T-helper 9 cell (primary cell): Measurements from ENCODE around the gene NQO2.
"Not testable (repeated sequence)": the region's sequence is repeated elsewhere in the genome, so short reads cannot be mapped to it uniquely, and the experiment has no call there.

ENCODE experiments used
- DNase-seq: peaks from one replicate; pipeline ENCODE4 v3.0.0-alpha.2; 2020

NQO2 gene

DNA sequence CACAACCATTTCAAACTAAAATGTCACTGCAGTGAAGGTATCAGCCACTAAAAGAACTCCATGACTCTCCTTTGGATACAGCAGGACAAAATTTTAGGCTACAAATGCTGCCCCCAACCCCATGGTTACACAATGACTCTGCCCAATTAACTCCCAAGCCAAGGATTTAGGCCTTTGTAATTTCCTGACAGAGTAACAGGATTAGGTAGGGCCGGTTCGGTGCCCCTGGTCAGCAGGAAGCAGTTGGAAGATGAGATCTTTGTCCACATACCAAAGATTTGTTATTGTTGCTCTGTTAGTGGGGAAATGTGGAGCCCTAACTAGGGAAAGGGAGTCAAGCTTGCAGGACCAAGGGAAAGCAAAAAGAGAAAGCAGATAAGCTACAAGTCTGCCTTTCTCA is 41.9 kb downstream of the NQO2 start:
- no peak for DNase-seq

DNA sequence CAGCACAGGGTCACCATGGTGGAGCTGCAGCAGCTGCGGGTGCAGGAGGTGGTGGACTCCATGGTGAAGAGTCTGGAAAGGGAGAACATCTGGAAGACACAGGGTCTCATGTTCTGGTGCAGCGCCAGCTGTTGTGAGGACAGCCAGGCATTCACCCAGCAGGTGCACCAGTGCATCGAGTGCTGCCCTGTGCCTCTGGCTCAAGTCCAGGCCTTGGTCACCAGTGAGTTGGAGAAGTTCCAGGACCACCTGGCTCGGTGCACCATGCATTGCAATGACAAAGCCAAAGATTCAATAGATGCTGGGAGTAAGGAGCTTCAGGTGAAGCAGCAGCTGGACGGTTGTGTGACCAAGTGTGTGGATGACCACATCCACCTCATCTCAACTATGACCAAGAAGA is 45.7 kb downstream of the NQO2 start:
- DNase-seq: no peak

DNA sequence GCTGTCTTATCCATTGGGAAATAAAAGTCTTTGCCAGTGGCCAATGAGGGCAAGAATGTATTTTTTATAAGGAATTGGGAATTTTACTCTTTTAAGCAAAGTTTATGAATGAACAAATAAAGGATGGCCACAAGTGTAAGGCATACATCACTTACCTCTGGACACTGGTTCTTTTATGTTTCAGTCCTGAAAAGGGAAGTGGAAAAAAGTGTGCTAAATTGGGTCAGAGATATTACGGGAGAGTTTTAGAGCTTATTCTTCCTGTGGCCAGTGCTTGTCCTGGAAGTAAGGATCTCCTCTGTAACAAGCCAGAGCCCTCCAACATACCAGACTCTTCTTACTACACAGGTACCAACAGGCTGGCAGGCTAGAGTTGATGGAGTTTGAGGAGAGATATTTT is 46.1 kb downstream of the NQO2 start:
- DNase-seq: no peak

DNA sequence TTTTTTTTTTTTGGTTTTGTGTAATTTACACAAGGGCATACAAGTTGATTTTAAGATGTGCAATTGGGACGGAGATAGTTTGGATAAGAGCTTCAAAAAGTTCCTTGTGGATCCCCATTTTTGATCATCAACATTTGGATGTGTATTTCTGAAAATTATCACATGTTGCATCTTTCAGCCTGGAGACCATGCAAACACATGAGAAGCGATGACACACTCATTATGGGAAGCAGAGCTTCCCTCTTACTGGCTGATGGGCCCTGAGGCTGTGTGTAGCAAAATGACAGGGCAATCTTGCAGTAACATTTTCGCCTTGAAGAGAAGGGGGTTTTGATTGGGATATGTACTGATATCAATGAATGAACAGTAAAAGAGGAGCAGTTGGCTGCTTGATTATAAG is 46.6 kb downstream of the NQO2 start:
- no peak for DNase-seq

DNA sequence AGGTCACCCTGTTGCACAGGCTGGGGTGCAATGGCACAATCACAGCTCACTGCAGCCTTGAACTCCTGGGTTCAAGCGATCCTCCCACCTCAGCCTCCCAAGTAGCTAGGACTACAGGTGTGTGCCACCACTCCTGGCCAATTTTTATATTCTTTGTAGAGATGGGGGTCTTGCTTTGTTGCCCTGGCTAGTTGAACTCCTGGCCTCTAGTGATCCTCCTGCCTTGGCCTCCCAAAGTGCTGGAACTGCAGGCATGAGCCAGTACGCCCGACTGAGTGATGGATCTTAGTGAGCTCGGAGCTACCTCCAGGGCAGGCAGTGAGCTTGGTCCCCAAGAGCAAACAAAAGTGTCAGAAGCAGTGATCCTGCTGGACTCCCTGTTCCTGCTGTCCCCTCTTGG is 48.3 kb downstream of the NQO2 start:
- DNase-seq: not testable (repeated sequence)

DNA sequence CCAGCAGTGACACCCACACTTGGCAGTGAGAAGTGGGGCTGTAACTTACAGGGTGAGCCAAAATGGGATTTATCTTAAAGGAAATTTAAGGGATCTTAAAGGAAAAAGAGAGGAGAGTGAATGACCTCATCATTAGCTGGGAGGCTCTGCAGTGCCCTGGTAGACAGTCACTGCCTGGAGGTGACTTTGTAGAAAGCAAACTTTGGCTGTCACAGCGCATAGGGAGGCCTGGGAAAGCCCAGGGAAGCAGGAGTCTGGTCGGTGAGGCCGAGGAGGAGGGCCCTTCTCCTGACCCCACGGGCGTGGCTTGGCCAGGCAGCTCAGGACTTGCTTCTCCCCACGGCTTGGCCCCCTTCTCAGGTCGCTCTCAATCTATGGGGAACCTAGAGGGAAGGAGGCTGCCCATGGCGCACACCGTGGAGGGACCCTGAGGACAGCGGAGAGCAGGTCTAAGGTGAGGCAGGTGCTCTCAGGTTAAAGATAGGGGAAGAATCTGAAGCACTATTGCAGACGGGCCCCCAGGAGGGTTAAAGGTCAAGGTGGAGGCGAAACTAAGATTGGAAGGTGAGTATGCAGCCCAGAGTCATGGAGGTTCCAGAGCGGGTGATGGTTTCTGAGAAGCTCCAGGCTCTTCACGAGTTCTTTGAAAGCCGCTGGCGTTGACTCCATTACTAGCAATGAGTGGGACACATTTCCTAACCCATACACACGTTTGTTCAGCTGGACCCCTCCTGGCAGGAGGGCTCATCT is 53.0 kb downstream of the NQO2 start:
- no peak for DNase-seq

DNA sequence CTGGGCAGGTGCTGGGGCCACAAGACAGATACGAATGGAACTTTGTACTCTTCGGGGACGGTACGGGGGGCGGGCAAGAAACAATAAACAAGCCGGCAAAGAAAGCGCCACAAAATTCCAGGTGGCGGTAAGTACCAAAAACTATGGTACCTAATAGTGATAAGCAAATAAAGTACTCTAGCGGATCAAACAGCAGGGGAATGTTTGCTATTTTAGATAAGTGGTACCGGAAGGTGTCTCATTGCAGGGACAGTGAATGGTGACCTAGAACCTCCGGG is 53.5 kb downstream of the NQO2 start:
- no peak for DNase-seq

DNA sequence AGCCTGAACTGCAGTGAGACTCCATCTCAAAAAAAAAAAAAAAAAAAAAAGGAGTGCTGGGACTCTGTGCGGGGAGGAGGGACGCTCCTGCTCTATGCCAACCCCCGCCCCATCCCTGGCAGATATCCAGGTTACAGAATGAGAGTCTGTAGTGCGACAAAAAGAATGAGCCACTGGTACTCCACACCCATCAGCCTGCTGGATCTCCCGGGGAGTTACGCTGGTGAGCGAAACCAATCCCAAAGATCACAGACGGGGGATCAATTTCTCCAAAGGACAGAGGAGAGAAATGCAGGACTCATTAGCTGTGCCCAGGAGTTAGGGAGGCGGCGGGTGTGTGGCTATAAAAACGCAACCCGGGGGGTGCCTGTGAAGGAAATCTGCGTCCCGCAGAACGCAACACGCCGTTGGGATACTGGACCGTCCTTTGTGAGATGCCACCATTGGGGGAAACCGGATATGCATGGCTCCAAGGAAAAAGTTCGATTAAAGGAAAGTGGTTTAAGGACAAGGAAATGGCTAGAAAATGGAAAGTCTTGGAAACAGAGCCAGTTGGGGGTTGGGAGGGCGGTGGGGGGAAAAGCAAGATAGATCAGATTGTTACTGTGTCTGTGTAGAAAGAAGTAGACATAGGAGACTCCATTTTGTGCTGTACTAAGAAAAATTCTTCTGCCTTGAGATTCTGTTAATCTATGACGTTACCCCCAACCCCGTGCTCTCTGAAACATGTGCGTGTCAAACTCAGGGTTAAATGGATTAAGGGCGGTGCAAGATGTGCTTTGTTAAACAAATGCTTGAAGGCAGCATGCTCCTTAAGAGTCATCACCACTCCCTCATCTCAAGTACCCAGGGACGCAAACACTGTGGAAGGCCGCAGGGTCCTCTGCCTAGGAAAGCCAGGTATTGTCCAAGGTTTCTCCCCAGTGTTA is 54.8 kb downstream of the NQO2 start:
- DNase-seq: not testable (repeated sequence)

DNA sequence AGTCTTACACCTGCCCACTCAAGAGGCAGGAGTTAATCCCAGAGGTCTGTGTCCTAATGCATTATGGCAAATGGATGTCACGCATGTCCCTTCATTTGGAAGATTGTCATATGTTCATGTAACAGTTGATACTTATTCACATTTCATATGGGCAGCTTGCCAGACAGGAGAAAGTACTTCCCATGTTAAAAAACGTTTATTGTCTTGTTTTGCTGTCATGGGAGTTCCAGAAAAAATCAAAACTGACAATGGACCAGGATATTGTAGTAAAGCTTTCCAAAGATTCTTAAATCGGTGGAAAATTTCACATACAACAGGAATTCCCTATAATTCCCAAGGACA is 55.4 kb downstream of the NQO2 start:
- DNase-seq: not testable (repeated sequence)

DNA sequence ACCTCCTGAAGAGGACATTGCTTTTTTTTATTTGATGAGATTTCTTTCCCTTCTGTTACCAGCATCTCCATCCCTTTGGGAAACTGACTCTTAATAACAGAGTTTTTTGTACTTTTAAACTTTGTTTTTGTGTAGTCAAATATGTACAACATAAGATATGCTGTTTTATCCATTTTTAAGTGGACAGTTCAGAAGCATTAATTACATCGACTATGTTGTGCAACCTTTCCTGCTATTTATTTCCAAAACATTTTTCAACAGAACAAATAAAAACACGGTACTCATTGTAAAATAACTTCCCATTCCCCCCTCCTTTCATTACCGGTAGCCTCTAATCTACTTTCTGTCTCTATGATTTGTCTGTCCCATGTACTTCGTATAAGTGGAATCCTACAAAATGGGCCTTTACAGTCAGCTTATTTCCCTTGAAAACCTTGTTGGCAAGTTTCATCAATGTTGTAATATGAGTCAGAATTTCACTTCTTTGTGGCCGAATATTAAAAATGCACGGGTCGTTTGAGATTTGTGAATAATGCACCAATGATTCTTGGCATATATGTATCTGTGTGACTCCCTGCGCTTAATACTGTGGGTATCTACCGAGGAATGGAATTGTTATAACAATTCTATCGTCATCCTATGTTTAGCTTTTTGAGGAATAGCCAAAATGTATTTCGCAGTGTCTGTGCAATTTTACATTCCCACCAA is 57.5 kb downstream of the NQO2 start:
- no peak for DNase-seq

DNA sequence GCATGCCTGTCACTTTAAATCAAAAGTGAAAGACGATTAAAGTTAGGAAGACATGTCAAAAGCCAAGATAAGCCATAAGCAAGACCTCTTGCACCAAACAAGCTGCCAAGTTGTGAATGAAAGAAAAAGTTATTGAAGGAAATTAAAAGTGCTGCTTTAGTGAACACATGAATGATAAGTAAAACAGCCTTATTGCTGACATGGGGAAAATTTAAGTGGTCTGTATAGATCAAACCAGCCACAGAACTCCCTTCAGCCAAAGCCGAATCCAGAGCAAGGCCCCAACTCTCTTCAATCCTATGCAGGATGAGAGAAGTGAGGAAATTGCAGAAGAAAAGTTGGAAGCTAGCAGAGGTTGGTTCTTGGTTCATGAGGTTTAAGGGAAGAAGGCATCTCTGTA is 59.3 kb downstream of the NQO2 start:
- no peak for DNase-seq

DNA sequence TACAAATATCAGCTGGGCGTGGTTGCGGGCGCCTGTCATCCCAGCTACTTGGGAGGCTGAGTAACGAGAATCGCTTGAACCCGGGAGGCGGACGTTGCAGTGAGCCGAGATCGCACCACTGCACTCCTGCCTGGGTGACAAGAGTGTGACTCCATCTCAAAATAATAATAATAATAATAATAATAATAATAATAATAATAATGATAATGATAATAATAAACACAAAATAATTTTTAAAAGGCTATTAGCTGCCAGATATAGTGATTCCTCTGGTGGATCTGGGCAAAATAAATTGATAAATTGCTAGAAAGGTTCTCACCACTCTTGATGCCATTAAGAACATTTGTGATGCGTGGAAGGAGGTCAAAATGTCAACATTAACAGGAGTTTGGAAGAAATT is 60.4 kb downstream of the NQO2 start:
- DNase-seq: not testable (repeated sequence)

DNA sequence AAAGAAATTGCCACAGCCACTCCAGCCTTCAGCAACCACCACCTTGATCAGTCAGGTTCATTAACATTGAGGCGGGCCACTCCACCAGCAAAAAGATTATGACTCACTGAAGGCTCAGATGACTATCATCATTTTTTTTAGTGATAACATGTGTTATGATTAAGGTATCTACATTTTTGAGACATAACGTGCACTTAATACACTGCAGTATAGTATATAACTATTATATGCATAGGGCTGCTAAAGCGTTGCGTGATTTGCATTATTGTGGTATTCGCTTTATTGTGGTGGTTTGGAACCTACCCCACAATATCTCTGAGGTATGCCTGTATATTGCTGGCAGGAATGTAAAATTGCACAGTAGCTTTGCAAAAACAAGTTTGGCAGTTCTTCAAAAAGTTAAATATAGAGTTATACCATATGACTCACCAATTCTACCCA is 61.8 kb downstream of the NQO2 start:
- DNase-seq: no peak

DNA sequence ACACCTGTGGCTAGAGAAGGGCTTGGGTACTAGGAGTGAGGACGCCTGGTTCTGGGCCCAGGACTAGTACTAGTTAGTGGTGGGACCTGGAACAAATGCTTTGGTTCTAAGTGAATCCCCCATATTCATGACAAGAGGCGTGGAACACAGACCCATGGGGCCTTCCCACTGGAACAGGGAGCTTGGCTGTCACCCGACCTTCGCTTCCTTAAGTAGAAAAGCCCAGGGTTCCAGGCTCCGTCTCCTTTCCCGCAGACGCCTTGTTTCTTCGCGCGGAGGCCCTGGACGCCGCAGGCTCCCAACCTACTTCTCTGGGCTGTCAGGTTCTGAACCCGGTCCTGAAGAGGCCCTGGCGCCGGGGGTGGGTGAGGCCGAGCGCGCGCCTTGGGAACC is 63.6 kb downstream of the NQO2 start:
- DNase-seq: not testable (repeated sequence)

DNA sequence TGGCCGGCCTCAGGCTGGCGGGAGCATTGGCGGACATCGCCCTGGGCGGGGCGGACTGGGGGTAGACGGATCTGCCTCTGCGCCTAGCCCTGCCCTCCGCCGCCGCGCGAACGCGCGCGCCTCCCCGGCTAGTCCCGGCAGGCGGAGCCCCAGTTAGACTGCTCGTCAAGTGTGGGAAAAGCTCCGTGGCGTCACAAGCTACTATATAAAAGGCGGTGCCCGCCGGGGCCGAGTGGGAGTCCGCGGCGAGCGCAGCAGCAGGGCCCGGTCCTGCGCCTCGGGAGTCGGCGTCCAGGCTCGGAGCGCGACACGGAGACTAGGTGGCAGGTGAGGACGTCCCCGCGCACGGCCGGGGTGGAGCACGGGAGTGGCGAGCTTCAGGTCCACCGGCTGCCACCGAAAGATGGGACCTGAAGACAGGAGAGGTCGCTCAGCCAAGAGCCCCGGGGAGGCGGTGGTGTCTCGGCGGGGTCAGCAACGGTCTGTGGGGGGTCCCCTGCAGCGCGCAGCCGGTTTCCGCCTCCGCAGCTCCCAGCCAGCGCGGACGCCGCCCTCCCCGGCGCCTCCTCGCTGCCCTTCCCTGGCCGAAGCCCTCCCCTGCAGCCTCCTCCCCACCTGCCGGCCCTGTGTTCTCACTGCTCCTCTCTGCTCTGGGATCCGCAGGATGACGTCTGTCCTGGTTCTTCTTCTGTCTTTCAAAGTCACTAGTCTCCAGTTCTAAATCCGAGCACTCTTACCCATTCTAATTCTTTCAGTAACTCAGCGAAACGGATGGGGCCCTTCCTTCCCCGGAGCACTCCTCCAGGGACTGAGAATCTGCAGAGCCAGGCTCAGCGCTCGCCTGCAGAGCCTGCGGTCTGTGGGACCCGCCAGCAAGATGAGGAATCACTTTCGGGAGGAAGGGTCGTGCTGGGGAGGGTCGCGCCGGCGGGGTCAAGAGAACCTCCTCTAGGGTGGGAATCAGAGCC is 64.3 kb downstream of the NQO2 start:
- DNase-seq: peak; percentile 78

DNA sequence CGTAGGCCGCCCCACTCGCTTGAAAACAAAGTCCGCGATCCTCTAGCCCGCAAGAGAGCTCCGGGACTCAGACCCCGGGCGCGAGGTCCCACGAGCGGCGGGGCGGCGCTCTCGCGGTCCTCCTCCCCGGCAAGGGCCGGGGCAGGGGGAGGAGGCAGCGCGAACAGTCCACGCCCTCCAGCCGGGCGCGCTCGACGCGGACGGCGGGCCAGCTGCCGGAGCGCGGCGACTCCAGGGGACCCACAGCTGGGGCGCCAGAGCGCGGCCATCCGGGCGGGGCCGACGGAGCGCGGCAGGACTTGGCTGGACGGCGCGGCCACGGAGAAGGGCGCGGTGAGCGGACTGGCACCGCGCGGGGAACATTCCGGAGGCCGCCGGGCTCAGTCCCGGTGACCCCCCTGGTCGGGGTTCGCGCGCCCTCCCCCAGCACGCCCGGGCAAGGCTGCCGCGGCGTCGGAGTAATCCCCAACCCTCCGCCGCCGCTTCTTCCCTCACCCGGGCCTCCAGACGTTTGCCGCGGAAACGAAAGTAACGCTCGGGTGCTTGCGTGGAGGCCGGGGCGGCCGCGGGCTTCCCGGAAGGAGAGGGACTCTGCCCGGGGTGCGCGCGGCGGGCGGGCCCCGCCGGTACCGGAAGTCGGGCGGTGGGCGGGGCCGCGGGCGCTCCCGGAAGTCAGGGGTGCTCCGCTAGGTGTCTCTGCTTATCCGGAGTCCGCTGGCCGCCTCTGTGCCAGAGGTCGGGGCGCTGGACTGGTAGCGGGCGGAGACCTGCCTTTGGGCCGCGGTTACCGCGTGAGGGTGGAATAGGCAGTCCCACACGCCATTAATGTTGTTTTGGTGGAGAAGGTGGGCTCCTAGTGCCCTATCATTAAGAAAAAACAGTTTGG is 68.9 kb downstream of the NQO2 start, which contains the start of gene RIPK1:
TSS of gene RIPK1 (plus strand) at position 166 of the 886 bp plus-strand sequence. CDS start 8,330 bp downstream, outside the sequence.
- peak; percentile 93 for DNase-seq
